Measurements from ENCODE around the gene USF1.
A peak's percentile ranks its signal among the peaks of the same experiment; 100 is the strongest.

USF1 gene

GRCh38 chr1:161019751-161020495 lies 25.9 kb downstream of the USF1 start:
- TF ChIP-seq YY1 (IDR thresholded peaks at IDR 0.05; ENCODE audit: low read depth) (no peak), REST (IDR thresholded peaks at IDR 0.05; ENCODE audit: low read depth) (no peak), FOXM1 (IDR thresholded peaks at IDR 0.05; ENCODE audit: borderline replicate concordance, low read depth) (no peak), RAD21 (IDR thresholded peaks at IDR 0.05; ENCODE audit: low read depth) (no peak), ZBTB7A (IDR thresholded peaks at IDR 0.05; ENCODE audit: low read depth) (no peak), CREB1 (IDR thresholded peaks at IDR 0.05; ENCODE audit: low read depth) (no peak), TCF12 (IDR thresholded peaks at IDR 0.05; ENCODE audit: low read depth) (no peak), TEAD4 (IDR thresholded peaks at IDR 0.05) (no peak), CEBPB (IDR thresholded peaks at IDR 0.05) (no peak), EGR1 (IDR thresholded peaks at IDR 0.05) (no peak), EP300 (IDR thresholded peaks at IDR 0.05; ENCODE audit: borderline replicate concordance) (no peak), TAF1 (IDR thresholded peaks at IDR 0.05; ENCODE audit: low read depth) (no peak), NFIC (IDR thresholded peaks at IDR 0.05) (no peak)
- TF ChIP-seq, protein P1, sequence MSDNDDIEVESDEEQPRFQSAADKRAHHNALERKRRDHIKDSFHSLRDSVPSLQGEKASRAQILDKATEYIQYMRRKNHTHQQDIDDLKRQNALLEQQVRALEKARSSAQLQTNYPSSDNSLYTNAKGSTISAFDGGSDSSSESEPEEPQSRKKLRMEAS (IDR thresholded peaks at IDR 0.05), result no peak
- TF ChIP-seq, protein P2, sequence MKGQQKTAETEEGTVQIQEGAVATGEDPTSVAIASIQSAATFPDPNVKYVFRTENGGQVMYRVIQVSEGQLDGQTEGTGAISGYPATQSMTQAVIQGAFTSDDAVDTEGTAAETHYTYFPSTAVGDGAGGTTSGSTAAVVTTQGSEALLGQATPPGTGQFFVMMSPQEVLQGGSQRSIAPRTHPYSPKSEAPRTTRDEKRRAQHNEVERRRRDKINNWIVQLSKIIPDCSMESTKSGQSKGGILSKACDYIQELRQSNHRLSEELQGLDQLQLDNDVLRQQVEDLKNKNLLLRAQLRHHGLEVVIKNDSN (IDR thresholded peaks at IDR 0.05), result no peak

GRCh38 chr1:161018631-161018930 lies 27.2 kb downstream of the USF1 start:
- TF ChIP-seq EGR1 (IDR thresholded peaks at IDR 0.05) (no peak), CEBPB (IDR thresholded peaks at IDR 0.05) (no peak)

GRCh38 chr1:161017756-161018630 lies 27.8 kb downstream of the USF1 start:
- no peak for TF ChIP-seq FOXM1 (IDR thresholded peaks at IDR 0.05; ENCODE audit: borderline replicate concordance, low read depth)
- no peak for TF ChIP-seq TCF12 (IDR thresholded peaks at IDR 0.05; ENCODE audit: low read depth)
- TF ChIP-seq, protein P2 (IDR thresholded peaks at IDR 0.05), result no peak
- no peak for TF ChIP-seq NFIC (IDR thresholded peaks at IDR 0.05)
- no peak for TF ChIP-seq CREB1 (IDR thresholded peaks at IDR 0.05; ENCODE audit: low read depth)
- TF ChIP-seq ZBTB7A (IDR thresholded peaks at IDR 0.05; ENCODE audit: low read depth), result no peak
- no peak for TF ChIP-seq EGR1 (IDR thresholded peaks at IDR 0.05)
- TF ChIP-seq YY1 (IDR thresholded peaks at IDR 0.05; ENCODE audit: low read depth), result no peak
- TF ChIP-seq CEBPB (IDR thresholded peaks at IDR 0.05), result no peak
- no peak for TF ChIP-seq TEAD4 (IDR thresholded peaks at IDR 0.05)
- no peak for TF ChIP-seq RAD21 (IDR thresholded peaks at IDR 0.05; ENCODE audit: low read depth)

GRCh38 chr1:161013488-161014230 lies 32.1 kb downstream of the USF1 start:
- TF ChIP-seq TCF12 (IDR thresholded peaks at IDR 0.05; ENCODE audit: low read depth), result 0 out of 2 replicates have a peak, but pooled peaks have one; percentile 20
- TF ChIP-seq CEBPB (IDR thresholded peaks at IDR 0.05), result 0 out of 2 replicates have a peak, but pooled peaks have one; percentile 31
- TF ChIP-seq NFIC (IDR thresholded peaks at IDR 0.05), result no peak

- no peak for TF ChIP-seq TAF1 (IDR thresholded peaks at IDR 0.05; ENCODE audit: low read depth)
- no peak for TF ChIP-seq FOXM1 (IDR thresholded peaks at IDR 0.05; ENCODE audit: borderline replicate concordance, low read depth)
- TF ChIP-seq, protein P2 (IDR thresholded peaks at IDR 0.05), result no peak
These were observed 32.7 kb downstream of the USF1 start for GRCh38 chr1:161013131-161013487.

GRCh38 chr1:161012420-161012819 lies 33.4 kb downstream of the USF1 start:
- TF ChIP-seq, protein P1 (IDR thresholded peaks at IDR 0.05), result no peak
- no peak for TF ChIP-seq NFIC (IDR thresholded peaks at IDR 0.05)
- no peak for TF ChIP-seq CEBPB (IDR thresholded peaks at IDR 0.05)
- no peak for TF ChIP-seq EP300 (IDR thresholded peaks at IDR 0.05; ENCODE audit: borderline replicate concordance)
- TF ChIP-seq, protein P2 (IDR thresholded peaks at IDR 0.05), result no peak
- TF ChIP-seq ZBTB7A (IDR thresholded peaks at IDR 0.05; ENCODE audit: low read depth), result no peak
- TF ChIP-seq TAF1 (IDR thresholded peaks at IDR 0.05; ENCODE audit: low read depth), result no peak
- no peak for TF ChIP-seq REST (IDR thresholded peaks at IDR 0.05; ENCODE audit: low read depth)
